GM12878 (cell line): ENCODE data around the gene TEX47. TPM values are rescaled to one million over a fixed set of nuclear protein-coding genes. Genes with fewer than 3 reads are reported as not detected.
A peak's percentile ranks its signal among the peaks of the same experiment; 100 is the strongest.

ENCODE experiments used
- ATAC-seq: fragments of 200-7000 bp; cut with Tn5 transposase; 3 replicates; pipeline ENCODE4 v1.9.1; 2020; ENCODE audit warnings: mild to moderate bottlenecking, moderate library complexity
- BruUV-seq: library from RNA; stranded (reverse); fragments of 400-500 nt; replicated peaks from 2 replicates; lab custom pipeline; 2021; lab: Mats Ljungman, UMichigan
- CTCF ChIA-PET: fragments of 300-600 bp; sonication (Branson Sonifier 250); formaldehyde crosslinking; extraction: SDS; loops from one replicate; lab custom pipeline; 2021; ENCODE audit warnings: inconsistent platforms; lab: Yijun Ruan, JAX
- POLR2A ChIA-PET: fragments of 350-600 bp; formaldehyde crosslinking; extraction: SDS; loops from one replicate; lab custom pipeline; 2021; ENCODE audit warnings: inconsistent platforms; lab: Charles Lee
- RAD21 ChIA-PET: fragments of 300-600 bp; sonication (Branson Sonifier 250); formaldehyde crosslinking; loops from one replicate; lab custom pipeline; 2023; ENCODE audit warnings: antibody characterized with exemption; ENCODE audit not compliant: unreplicated experiment; lab: Charles Lee
- SMC1A ChIA-PET: fragments of 300-600 bp; sonication (Branson Sonifier 250); formaldehyde crosslinking; loops from one replicate; lab custom pipeline; 2023; ENCODE audit not compliant: unreplicated experiment, uncharacterized antibody; lab: Charles Lee
- DNase-seq: peaks from one replicate; pipeline ENCODE4 v3.0.0-alpha.2; 2011; ENCODE audit warnings: low read depth, low spot score
- FAIRE-seq: peaks from 3 replicates; lab custom pipeline; 2011; peaks lifted over from hg19 to GRCh38; lab: Jason Lieb, UNC
- H2AFZ ChIP-seq: 2 replicates; pipeline ENCODE4 v1.6.0; 2011; ENCODE audit warnings: low read depth, low read length, control low read depth; ENCODE audit not compliant: control insufficient read depth
- H3K27ac ChIP-seq: 2 replicates; pipeline ENCODE4 v1.5.1; 2011; ENCODE audit warnings: control low read depth; ENCODE audit not compliant: control insufficient read depth, insufficient read depth
- H3K27me3 ChIP-seq, 2 experiments: replicated peaks in 1 of 2; 2 replicates each; pipeline versions ENCODE4 v1.6.0 to v1.6.1; 2011; ENCODE audit warnings: low read length in 1 of 2; ENCODE audit not compliant: control insufficient read depth in 2 of 2, insufficient read depth in 2 of 2
- H3K36me3 ChIP-seq, 2 experiments: 2 replicates each; pipeline ENCODE4 v1.5.1; 2011; ENCODE audit warnings: low read length in 1 of 2; ENCODE audit not compliant: control insufficient read depth in 2 of 2, insufficient read depth in 2 of 2
- H3K4me1 ChIP-seq: 2 replicates; pipeline ENCODE4 v1.6.1; 2011; ENCODE audit warnings: mild to moderate bottlenecking, low read length, moderate library complexity, mixed read lengths; ENCODE audit not compliant: control insufficient read depth, insufficient read depth
- H3K4me2 ChIP-seq: 2 replicates; pipeline ENCODE4 v1.6.0; 2011; ENCODE audit warnings: control low read depth; ENCODE audit not compliant: control insufficient read depth, insufficient read depth
- H3K4me3 ChIP-seq: fragments of 200-600 bp; sonication (generic); 2 replicates; pipeline ENCODE4 v1.5.1; 2016
- H3K79me2 ChIP-seq: 2 replicates; pipeline ENCODE4 v1.6.0; 2011; ENCODE audit warnings: low read length; ENCODE audit not compliant: control insufficient read depth, insufficient read depth
- H3K9ac ChIP-seq: 2 replicates; pipeline ENCODE4 v1.8.0; 2011; ENCODE audit warnings: low read length, control low read depth, mixed read lengths; ENCODE audit not compliant: control insufficient read depth, insufficient read depth
- H3K9me3 ChIP-seq: replicated peaks from 3 replicates; pipeline ENCODE4 v1.5.1; 2011; ENCODE audit warnings: mild to moderate bottlenecking, low read length; ENCODE audit not compliant: control insufficient read depth, insufficient read depth
- H4K20me1 ChIP-seq: 2 replicates; pipeline ENCODE4 v1.6.0; 2011; ENCODE audit not compliant: control insufficient read depth, insufficient read depth
- CREM ChIP-seq: IDR thresholded peaks from 2 replicates; pipeline ENCODE4 v1.6.1; 2014; ENCODE audit warnings: antibody characterized with exemption, low read depth
- ELK1 ChIP-seq: IDR thresholded peaks from 2 replicates; pipeline ENCODE4 v1.6.1; 2012; ENCODE audit warnings: low read depth, low read length, improper control_type of control experiment
- ETV6 ChIP-seq, 2 experiments: fragments of 450-650 bp in 1 of 2; IDR thresholded peaks in 1 of 2; conservative IDR thresholded peaks in 1 of 2; 2 replicates each; pipeline ENCODE4 v1.6.1; 2014; ENCODE audit warnings: antibody characterized with exemption in 1 of 2, borderline replicate concordance in 1 of 2, low read depth in 1 of 2, mild to moderate bottlenecking in 1 of 2, moderate library complexity in 1 of 2
- HCFC1 ChIP-seq: fragments of 150-350 bp; IDR thresholded peaks from 2 replicates; pipeline ENCODE4 v1.6.1; 2014; ENCODE audit warnings: low read length
- MXI1 ChIP-seq: fragments of 150-350 bp; IDR thresholded peaks from 2 replicates; pipeline ENCODE4 v1.6.1; 2011; ENCODE audit warnings: low read depth, mild to moderate bottlenecking, inconsistent platforms, low read length, improper control_type of control experiment
- RCOR1 ChIP-seq: conservative IDR thresholded peaks from 2 replicates; pipeline ENCODE4 v1.6.1; 2012; ENCODE audit warnings: low read depth, low read length, improper control_type of control experiment
- ZBTB11 ChIP-seq: fragments of 450-650 bp; formaldehyde crosslinking; IDR thresholded peaks from 2 replicates; pipeline ENCODE4 v1.5.0; 2022; ENCODE audit warnings: mild to moderate bottlenecking, missing genetic modification characterization
- ZBTB33 ChIP-seq: fragments of 450-650 bp; IDR thresholded peaks from 2 replicates; pipeline ENCODE4 v1.6.1; 2017; ENCODE audit warnings: mild to moderate bottlenecking
- ZNF274 ChIP-seq: IDR thresholded peaks from one replicate; pipeline ENCODE4 v1.8.0; 2011; ENCODE audit not compliant: insufficient read length, insufficient read depth
- WGBS: methylation state at CpG from one replicate; pipeline ENCODE4 v1.1.6; 2016; ENCODE audit warnings: low lambda C conversion rate; ENCODE audit not compliant: insufficient replicate concordance, insufficient coverage; ENCODE audit errors: missing lambda C conversion rate; 5-methylcytosine and 5-hydroxymethylcytosine counted together
- in situ Hi-C: fragments of 300-500 bp; cut with MboI; formaldehyde crosslinking; loops from 9 replicates; pipeline ENCODE4 v1.14.3; 2018; ENCODE audit warnings: mixed read lengths
- intact Hi-C: fragments of 100-400 bp; cut with micrococcal nuclease; formaldehyde crosslinking; loops from one replicate; pipeline ENCODE4 v1.14.2; 2022; ENCODE audit not compliant: unreplicated experiment
- polyA plus RNA-seq, 11 experiments: library from polyadenylated mRNA; depleted of rRNA in 4 of 11; unstranded in 6 of 11; stranded (reverse) in 5 of 11; fragments of >200 nt; fragmentation: Nextera tagmentation in 4 of 11; fragmentation: Illumina TruSeq in 1 of 11; extraction: Ambion mirVana in 4 of 11; extraction: Trizol in 1 of 11; gene quantifications; 1 replicate in 1 of 11; 2 replicates in 10 of 11; pipeline versions ENCODE4 v1.2.1 to v1.2.3, GENCODE V29; 2011 to 2016; ENCODE audit warnings: inconsistent platforms in 2 of 11, missing spikeins in 2 of 11, low read depth in 1 of 11
- total RNA-seq, 4 experiments: library from RNA; depleted of rRNA in 3 of 4; stranded (reverse); fragments of >200 nt in 3 of 4; fragmentation: Illumina TruSeq in 1 of 4; extraction: Trizol in 1 of 4; gene quantifications; 2 replicates each; pipeline versions ENCODE4 v1.2.1 to v1.2.3, GENCODE V29; 2013 to 2021

The TEX47 gene
- total and polyA plus RNA-seq, 10 of the 15 experiments (the other 5 are each of a cell fraction or from before 2014, with no cell fraction given): not detected

- no TSS peak for BruUV-seq
- in situ Hi-C loops: loop anchor here (25.0 kb wide), 1 partner anchor 605 kb away; no protein-coding TSS in a partner anchor
- H3K4me3 ChIP-seq: no peak overlapping the region
- no peak for ATAC-seq
- H4K20me1 ChIP-seq: no peaks in the 10 kb centered on the region
- RAD21 ChIA-PET: interaction anchor here (0.5 kb wide), 1 partner anchor 283 kb away, joined by 3 read pairs; no protein-coding TSS in a partner anchor
- no peak overlapping the region for H3K4me2 ChIP-seq
- H3K36me3 ChIP-seq: no peaks in the 10 kb centered on the region
- TF ChIP-seq ETV6 (conservative IDR thresholded peaks at IDR 0.05 in 1 of 2, IDR thresholded peaks at IDR 0.05 in 1 of 2; ENCODE audit: borderline replicate concordance in 1 of 2, low read depth in 1 of 2) (no peak), MXI1 (no peak)
- POLR2A ChIA-PET: no interaction called here
- H3K9ac ChIP-seq: no peak overlapping the region
- no peak for DNase-seq
- H3K79me2 ChIP-seq: no peaks in the 10 kb centered on the region
- no peaks in the 10 kb centered on the region for H3K9me3 ChIP-seq
- H2AFZ ChIP-seq: no peak overlapping the region
- H3K27me3 ChIP-seq: no peaks in the 10 kb centered on the region
- H3K4me1 ChIP-seq: no peaks in the 10 kb centered on the region
- intact Hi-C loops: no loop called here
- H3K27ac ChIP-seq: no peak overlapping the region
- FAIRE-seq: no peak
- SMC1A ChIA-PET: interaction anchor here (0.9 to 1.4 kb wide), 2 partner anchors 12 to 13 kb away, joined by 3 read pairs; no protein-coding TSS in a partner anchor
- CTCF ChIA-PET: interaction anchor here (1.1 to 1.5 kb wide), 4 partner anchors 17 to 599 kb away, joined by 3 read pairs; no protein-coding TSS in a partner anchor
Measured at GRCh38 chr7:88842201-88842600, 46.7 kb upstream of the TEX47 start.

- no peak overlapping the region for H3K4me3 ChIP-seq
- no peak overlapping the region for H3K9ac ChIP-seq
- DNase-seq: peak; percentile 15
- FAIRE-seq: peak; percentile 76
- H4K20me1 ChIP-seq: no peaks in the 10 kb centered on the region
- peak; percentile 97 for ATAC-seq
- H3K4me1 ChIP-seq: no peaks in the 10 kb centered on the region
- no peaks in the 10 kb centered on the region for H3K36me3 ChIP-seq
- intact Hi-C loops (loop anchor here (1.0 to 2.0 kb wide), 3 partner anchors 289 to 592 kb away; no protein-coding TSS in a partner anchor), in situ Hi-C loops (loop anchor here (5.0 to 25.0 kb wide), 2 partner anchors 288 to 598 kb away; no protein-coding TSS in a partner anchor)
- H3K79me2 ChIP-seq: no peaks in the 10 kb centered on the region
- H3K27me3 ChIP-seq: no peaks in the 10 kb centered on the region
- no peak overlapping the region for H2AFZ ChIP-seq
- CTCF ChIA-PET: interaction anchor here (0.7 to 6.3 kb wide), 26 partner anchors 9 to 1443 kb away, joined by 3 to 78 read pairs (median 4); partner anchors contain the start of gene TEX47
- SMC1A ChIA-PET: interaction anchor here (0.7 to 2.8 kb wide), 16 partner anchors 8 to 787 kb away, joined by 3 to 50 read pairs (median 5); no protein-coding TSS in a partner anchor
- H3K4me2 ChIP-seq: no peak overlapping the region
- RAD21 ChIA-PET: interaction anchor here (0.8 to 2.8 kb wide), 11 partner anchors 9 to 788 kb away, joined by 3 to 58 read pairs (median 4); no protein-coding TSS in a partner anchor
- no peaks in the 10 kb centered on the region for H3K9me3 ChIP-seq
- no TSS peak for BruUV-seq
- POLR2A ChIA-PET: no interaction called here
- 0% methylated on average over 3 of the region's 3 CpGs for WGBS
- H3K27ac ChIP-seq: no peak overlapping the region
- no peak for TF ChIP-seq ZNF274
- TF ChIP-seq CREM: no peak
- TF ChIP-seq ZBTB11 (CRISPR knock-in tag): no peak
- no peak for TF ChIP-seq ZBTB33
- TF ChIP-seq RCOR1: no peak
- TF ChIP-seq HCFC1: no peak
- no peak for TF ChIP-seq ELK1
Measured at GRCh38 chr7:88835147-88835728, 39.7 kb upstream of the TEX47 start.
